Right lobe of liver (tissue), 6 donors: Measurements from ENCODE around the gene PHC1. TPM values are rescaled to one million over a fixed set of nuclear protein-coding genes. Genes with fewer than 3 reads are reported as not detected.
A peak's percentile ranks its signal among the peaks of the same experiment; 100 is the strongest.
"Not testable (repeated sequence)": the region's sequence is repeated elsewhere in the genome, so short reads cannot be mapped to it uniquely, and the experiment has no call there.

Experiments used
- ATAC-seq, 4 donors: fragments of 200-7000 bp; cut with Tn5 transposase; one replicate each; pipeline ENCODE4 v1.9.1; 2020; ENCODE audit warnings: mild to moderate bottlenecking in 4 of 4, moderate library complexity in 4 of 4
- DNase-seq, 3 donors: peaks; one replicate each; pipeline ENCODE4 v3.0.0-alpha.2; 2020
- H3K27ac ChIP-seq, 3 donors: fragments of 200-600 bp; one replicate each; pipeline ENCODE4 v1.8.0; 2022
- H3K27me3 ChIP-seq, 2 donors: fragments of 200-600 bp; one replicate each; pipeline ENCODE4 v1.8.0; 2022
- H3K36me3 ChIP-seq, 4 donors: fragments of 200-600 bp; sonication (generic) in 1 of 4; one replicate each; pipeline versions ENCODE4 v1.5.1 to v1.8.0; 2017 to 2022; ENCODE audit warnings: control low read depth in 1 of 4
- H3K4me1 ChIP-seq, 4 donors: fragments of 200-600 bp; sonication (generic) in 1 of 4; one replicate each; pipeline versions ENCODE4 v1.5.1 to v1.8.0; 2017 to 2022; ENCODE audit warnings: control low read depth in 1 of 4
- H3K4me3 ChIP-seq, 3 donors: fragments of 200-600 bp; one replicate each; pipeline ENCODE4 v1.8.0; 2022
- H3K9me3 ChIP-seq, 4 donors: fragments of 200-600 bp; sonication (generic) in 1 of 4; one replicate each; pipeline versions ENCODE4 v1.5.1 to v1.8.0; 2017 to 2022; ENCODE audit warnings: control low read depth in 1 of 4
- POLR2A ChIP-seq: fragments of 450-650 bp; IDR thresholded peaks from one replicate; pipeline ENCODE4 v1.6.1; 2017; ENCODE audit warnings: antibody characterized with exemption, mild to moderate bottlenecking
- WGBS: methylation state at CpG from one replicate; pipeline ENCODE4 v1.1.6; 2018; ENCODE audit warnings: low coverage, low lambda C conversion rate; ENCODE audit not compliant: insufficient coverage; ENCODE audit errors: missing lambda C conversion rate; 5-methylcytosine and 5-hydroxymethylcytosine counted together
- intact Hi-C, 2 donors: fragments of 100-400 bp; cut with DNase I; formaldehyde crosslinking; loops; one replicate each; pipeline versions ENCODE4 v1.11.2 to v1.14.1; 2022
- long read RNA-seq: library from polyadenylated mRNA; unstranded; transcript quantifications from one replicate; pipeline ENCODE4 v2.0.0, GENCODE V29; 2019
- total RNA-seq, 6 experiments: library from RNA; depleted of rRNA in 2 of 6; stranded (reverse); fragments of >200 nt in 2 of 6; fragmentation: NEBNext Ultra II Directional in 3 of 6; extraction: Animal tissue kit (Norgen Biotek cat#: 25700) in 3 of 6; gene quantifications; one replicate each; pipeline versions ENCODE4 v1.1.0 to v1.2.4, GENCODE V29; 2016 to 2023
- TF ChIP-seq, protein P1 (sequence below), 4 donors: fragments of 200-600 bp in 3 of 4; fragments of 450-650 bp in 1 of 4; IDR thresholded peaks; one replicate each; pipeline versions ENCODE4 v1.5.1 to v1.8.0; 2016 to 2022; ENCODE audit warnings: antibody characterized with exemption in 4 of 4, mild to moderate bottlenecking in 2 of 4
- donor health status: DM: no; HTN: yes; CAD: no.
- donor health status: DM: no; HTN: no; CAD: no.
- donor health status: DM: no; HTN: no; CAD: no.
- donor health status: DM: no; HTN: yes; CAD: no.
- donor health status: DM: no; HTN: yes; CAD: no.

The PHC1 gene
- 10 to 100 TPM in 1 of 6 experiments, 1 to 10 TPM in 5; 3.3 to 15.0 (median 7.4) TPM for total RNA-seq
- long read RNA-seq, result 0 reads

DNA sequence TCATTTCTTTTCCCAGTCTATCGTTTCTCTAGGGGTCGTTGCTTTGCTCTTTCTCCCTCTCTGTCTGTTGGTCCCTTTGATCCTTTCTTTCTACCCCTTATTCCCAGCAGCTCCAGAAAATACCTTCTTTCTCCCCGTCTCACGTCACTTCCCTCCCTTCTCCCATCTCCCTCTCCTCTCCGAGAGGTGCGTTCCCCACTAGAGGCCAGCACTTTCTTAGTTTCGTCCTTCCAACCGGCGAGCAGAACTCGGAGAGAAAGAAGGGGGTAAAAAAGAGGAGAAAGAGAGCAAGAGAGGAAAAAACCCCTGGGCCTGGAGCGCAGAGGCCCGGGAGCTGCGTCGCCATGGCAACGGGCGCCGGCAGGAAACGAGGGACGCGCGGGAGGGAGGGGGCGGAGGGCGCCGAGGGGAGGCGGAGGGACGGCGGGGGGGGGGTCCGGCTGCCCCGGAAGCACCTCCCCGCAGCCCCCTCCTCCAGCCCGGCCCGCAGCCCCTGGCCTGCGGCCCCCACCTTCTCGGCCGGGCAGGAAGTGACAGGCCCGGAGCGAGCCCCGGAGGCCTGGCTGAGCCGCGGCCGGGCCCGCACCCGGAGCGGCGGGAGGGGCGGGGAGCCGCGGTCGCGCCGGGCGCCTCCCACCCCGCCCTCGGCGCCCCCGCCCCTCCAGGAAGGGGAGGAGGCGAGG, at the start of gene PHC1:
Gene PHC1, plus strand, starts transcription at position 477 of the 683 bp plus-strand sequence. CDS start 3,169 bp downstream, outside the sequence.
- H3K4me1 ChIP-seq, H3K36me3 ChIP-seq, H3K27me3 ChIP-seq, intact Hi-C loops, H3K9me3 ChIP-seq: not testable (repeated sequence)
- ATAC-seq (peak; percentile 78 to 82 (median 81)), DNase-seq (peak; percentile 81 to 87 (median 82))
- 1% methylated on average over 19 of the region's 57 CpGs for WGBS
- TF ChIP-seq, protein P1, sequence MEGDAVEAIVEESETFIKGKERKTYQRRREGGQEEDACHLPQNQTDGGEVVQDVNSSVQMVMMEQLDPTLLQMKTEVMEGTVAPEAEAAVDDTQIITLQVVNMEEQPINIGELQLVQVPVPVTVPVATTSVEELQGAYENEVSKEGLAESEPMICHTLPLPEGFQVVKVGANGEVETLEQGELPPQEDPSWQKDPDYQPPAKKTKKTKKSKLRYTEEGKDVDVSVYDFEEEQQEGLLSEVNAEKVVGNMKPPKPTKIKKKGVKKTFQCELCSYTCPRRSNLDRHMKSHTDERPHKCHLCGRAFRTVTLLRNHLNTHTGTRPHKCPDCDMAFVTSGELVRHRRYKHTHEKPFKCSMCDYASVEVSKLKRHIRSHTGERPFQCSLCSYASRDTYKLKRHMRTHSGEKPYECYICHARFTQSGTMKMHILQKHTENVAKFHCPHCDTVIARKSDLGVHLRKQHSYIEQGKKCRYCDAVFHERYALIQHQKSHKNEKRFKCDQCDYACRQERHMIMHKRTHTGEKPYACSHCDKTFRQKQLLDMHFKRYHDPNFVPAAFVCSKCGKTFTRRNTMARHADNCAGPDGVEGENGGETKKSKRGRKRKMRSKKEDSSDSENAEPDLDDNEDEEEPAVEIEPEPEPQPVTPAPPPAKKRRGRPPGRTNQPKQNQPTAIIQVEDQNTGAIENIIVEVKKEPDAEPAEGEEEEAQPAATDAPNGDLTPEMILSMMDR (IDR thresholded peaks at IDR 0.05), result peak in 3 of 4 donors; percentile 8 to 29 (median 24)
- Histone ChIP-seq H3K27ac (peak within 1 kb of the TSS in 2 of 3 donors; percentile 36 to 55), H3K4me3 (peak within 1 kb of the TSS; percentile 57 to 73 (median 71))

DNA sequence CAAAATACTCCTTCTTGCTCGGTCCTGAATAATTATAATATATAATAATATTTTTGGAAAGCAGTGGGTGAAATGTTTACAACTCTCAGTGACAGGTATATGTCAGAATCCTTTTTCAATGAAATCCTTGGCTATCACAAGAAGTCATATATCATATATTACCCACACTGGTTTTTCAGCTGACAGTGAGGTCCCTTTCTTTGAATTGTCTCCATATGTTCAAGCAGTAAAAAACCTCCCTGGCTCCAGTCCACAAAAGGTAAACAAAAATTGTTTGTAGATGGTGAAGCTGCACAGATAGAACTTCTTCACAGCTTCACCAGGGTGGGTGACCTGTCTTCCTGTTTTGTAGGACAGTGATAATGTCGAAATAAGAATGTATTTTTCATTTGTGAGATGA, 47.9 kb upstream of the PHC1 start:
- no peaks in the 10 kb centered on the region for H3K4me1 ChIP-seq
- ATAC-seq, result no peak
- intact Hi-C loops, result no loop called here
- no peaks in the 10 kb centered on the region for H3K36me3 ChIP-seq
- TF ChIP-seq POLR2A, result no peak
- TF ChIP-seq, protein P1 (IDR thresholded peaks at IDR 0.05), result no peak
- no peak overlapping the region for H3K4me3 ChIP-seq
- no peaks in the 10 kb centered on the region for H3K27me3 ChIP-seq
- 54% methylated on average over 2 of the region's 2 CpGs for WGBS
- H3K27ac ChIP-seq, result no peak overlapping the region
- no peak for DNase-seq
- no peaks in the 10 kb centered on the region for H3K9me3 ChIP-seq

DNA sequence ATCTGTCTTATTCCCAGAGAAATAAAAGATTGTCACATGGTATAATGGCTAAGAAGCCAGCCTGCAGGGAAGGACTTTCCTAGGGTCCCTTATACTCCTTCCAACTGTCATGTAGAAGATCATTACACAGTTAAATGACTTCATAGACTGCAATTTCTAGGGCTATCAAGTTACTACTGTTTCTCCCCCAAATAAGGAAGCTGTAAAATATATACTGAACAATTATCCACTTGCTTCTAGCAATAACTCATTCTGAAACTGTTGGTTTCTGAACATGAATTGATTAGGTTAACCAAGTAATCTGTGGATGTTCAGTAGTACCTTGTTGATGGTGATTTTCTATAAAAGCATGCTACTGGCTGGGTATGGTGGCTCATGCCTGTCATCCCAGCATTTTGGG, 47.3 kb upstream of the PHC1 start:
- Histone ChIP-seq H3K27me3 (no peaks in the 10 kb centered on the region), H3K4me1 (no peaks in the 10 kb centered on the region), H3K36me3 (no peaks in the 10 kb centered on the region), H3K27ac (no peak overlapping the region), H3K4me3 (no peak overlapping the region), H3K9me3 (no peaks in the 10 kb centered on the region)
- no peak for TF ChIP-seq POLR2A
- TF ChIP-seq, protein P1 (IDR thresholded peaks at IDR 0.05), result no peak
- no peak for ATAC-seq
- no peak for DNase-seq
- intact Hi-C loops, result no loop called here

DNA sequence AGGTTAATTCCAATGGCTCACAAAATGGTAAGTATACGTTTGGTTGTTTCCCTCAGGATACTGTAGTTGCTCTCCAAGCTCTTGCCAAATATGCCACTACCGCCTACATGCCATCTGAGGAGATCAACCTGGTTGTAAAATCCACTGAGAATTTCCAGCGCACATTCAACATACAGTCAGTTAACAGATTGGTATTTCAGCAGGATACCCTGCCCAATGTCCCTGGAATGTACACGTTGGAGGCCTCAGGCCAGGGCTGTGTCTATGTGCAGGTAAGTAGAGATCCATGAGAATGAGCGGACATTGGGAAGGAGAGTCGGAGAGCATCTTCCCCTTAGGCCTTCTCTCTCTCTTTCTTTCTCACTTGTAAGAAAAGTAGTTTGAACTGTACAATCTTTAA, 46.5 kb upstream of the PHC1 start:
- 82% methylated on average over 4 of the region's 6 CpGs for WGBS
- Histone ChIP-seq H3K27me3 (no peaks in the 10 kb centered on the region), H3K36me3 (no peaks in the 10 kb centered on the region), H3K4me3 (no peak overlapping the region), H3K27ac (no peak overlapping the region), H3K4me1 (no peaks in the 10 kb centered on the region), H3K9me3 (no peaks in the 10 kb centered on the region)
- DNase-seq (no peak), ATAC-seq (no peak)
- no peak for TF ChIP-seq POLR2A
- TF ChIP-seq, protein P1 (IDR thresholded peaks at IDR 0.05), result no peak
- intact Hi-C loops, result no loop called here
